ENCODE measurements around the gene OR2V1. TPM values are rescaled to one million over a fixed set of nuclear protein-coding genes. Genes with fewer than 3 reads are reported as not detected.
"Not testable (repeated sequence)": the region's sequence is repeated elsewhere in the genome, so short reads cannot be mapped to it uniquely, and the experiment has no call there.

OR2V1 gene
- total RNA-seq (2012; rRNA removed) (not detected in 2 replicates), polyA plus RNA-seq (2012; rRNA removed) (not detected in 2 replicates), Bru-seq, nascent RNA (not detected), BruChase-seq, experiment 1, labeled RNA remaining after a 6-hour chase (percentile 8 among the genes with signal in this experiment), BruChase-seq, experiment 2, labeled RNA remaining after a 2-hour chase (not detected)
- not detected in 2 replicates for polyA plus RNA-seq (2012; cell fraction: cytosol; rRNA removed)
- polyA plus RNA-seq (2012; cell fraction: nucleus; rRNA removed; ENCODE audit: low replicate concordance): not detected in 2 replicates
- long read RNA-seq: 0 reads

DNA sequence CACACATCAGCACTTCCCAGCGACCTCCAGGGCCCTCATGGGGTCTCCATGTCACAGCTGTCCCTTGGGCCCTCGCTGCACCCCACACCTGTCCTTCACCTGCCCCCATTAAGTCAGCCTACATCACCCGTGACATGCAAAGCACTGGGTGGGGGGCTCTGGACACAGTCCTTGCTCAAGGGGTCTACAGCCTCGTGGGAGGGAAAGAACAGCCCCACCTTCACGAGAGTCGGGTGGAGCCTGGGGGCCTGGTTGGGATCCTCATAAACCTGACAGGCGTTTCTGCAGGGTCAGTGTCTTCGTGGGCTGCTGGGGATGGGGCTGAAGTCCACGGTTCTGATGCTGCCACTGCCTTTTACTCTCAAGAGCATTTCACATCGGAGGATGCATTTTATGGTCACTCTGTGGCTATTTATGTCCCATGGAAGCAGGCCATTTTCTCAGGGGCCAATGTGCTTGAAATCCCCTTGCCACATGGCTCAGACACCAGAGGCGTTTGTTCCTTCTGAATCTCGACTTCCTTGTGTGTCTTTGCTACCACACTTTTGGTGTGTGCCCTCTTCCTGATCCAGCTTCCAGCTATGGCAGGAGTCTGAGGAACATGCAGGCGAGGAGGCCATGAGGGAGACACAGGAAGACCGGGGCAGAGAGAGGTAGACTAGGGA, at the start of gene OR2V1:
TSS of gene OR2V1 (minus strand) at position 338 of the 665 bp plus-strand sequence. CDS start 5,865 bp downstream, outside the sequence.
- Histone ChIP-seq H2AK9ac (replicated peaks; ENCODE audit: low read depth, low read length, poor library complexity) (no peak within 1 kb of the TSS), H3K4me1 (ENCODE audit: control insufficient read depth, insufficient read depth, low read length) (no peaks in the 10 kb centered on the region), H3K27ac (ENCODE audit: insufficient read depth, low read length) (no peak within 1 kb of the TSS), H3K9me3 (ENCODE audit: control insufficient read depth, insufficient read depth, low read length) (no peaks in the 10 kb centered on the region), H3K9ac (ENCODE audit: low read depth, low read length) (no peak within 1 kb of the TSS), H3K36me3 (ENCODE audit: control insufficient read depth, insufficient read depth, low read length) (no peaks in the 10 kb centered on the region), H4K5ac (ENCODE audit: low read depth, low read length) (no peak within 1 kb of the TSS), H3K4me2 (ENCODE audit: low read depth, low read length) (no peak within 1 kb of the TSS), H2BK120ac (ENCODE audit: low read depth, low read length) (no peak within 1 kb of the TSS), H3K9me1 (ENCODE audit: insufficient read depth, low read length) (no peaks in the 10 kb centered on the region), H3K79me1 (ENCODE audit: low read depth in 1 of 2, low read length in 2 of 2) (no peaks in the 10 kb centered on the region), H2BK15ac (ENCODE audit: low read depth, low read length) (no peak within 1 kb of the TSS), H2BK5ac (ENCODE audit: low read depth, low read length, poor library complexity, severe bottlenecking) (no peak within 1 kb of the TSS), H3K56ac (ENCODE audit: extremely low read depth, insufficient read depth, low read length) (no peak within 1 kb of the TSS), H4K20me1 (ENCODE audit: insufficient read depth, low read length) (no peaks in the 10 kb centered on the region), H2AFZ (replicated peaks; ENCODE audit: low read length, poor library complexity) (peak within 1 kb of the TSS; percentile 58), H3K14ac (replicated peaks; ENCODE audit: low read depth, low read length) (no peak within 1 kb of the TSS), H3K4ac (ENCODE audit: low read depth, low read length) (no peak within 1 kb of the TSS), H2BK20ac (ENCODE audit: low read depth, low read length) (no peak within 1 kb of the TSS), H4K91ac (ENCODE audit: insufficient read depth, low read depth, low read length) (no peak within 1 kb of the TSS), H3K27me3 (ENCODE audit: control insufficient read depth, insufficient read depth, low read length) (peaks cover 4% of the 10 kb centered on the region; the same call in 1 of the 2 replicates), H3K18ac (ENCODE audit: low read depth, low read length) (no peak within 1 kb of the TSS), H3K23ac (ENCODE audit: low read depth, low read length) (no peak within 1 kb of the TSS), H4K8ac (ENCODE audit: low read depth in 2 of 2, low read length in 2 of 2) (no peak within 1 kb of the TSS), H2AK5ac (ENCODE audit: low read depth, low read length) (no peak within 1 kb of the TSS), H3K4me3 (ENCODE audit: insufficient read depth, low read depth, low read length) (no peak within 1 kb of the TSS)
- TF ChIP-seq POLR2A (IDR thresholded peaks at IDR 0.05; ENCODE audit: low read depth, low read length) (no peak), SMC3 (IDR thresholded peaks at IDR 0.05; ENCODE audit: low read depth, low read length) (no peak), BHLHE40 (IDR thresholded peaks at IDR 0.05; ENCODE audit: low read depth, low read length) (no peak)
- TF ChIP-seq, protein P1, sequence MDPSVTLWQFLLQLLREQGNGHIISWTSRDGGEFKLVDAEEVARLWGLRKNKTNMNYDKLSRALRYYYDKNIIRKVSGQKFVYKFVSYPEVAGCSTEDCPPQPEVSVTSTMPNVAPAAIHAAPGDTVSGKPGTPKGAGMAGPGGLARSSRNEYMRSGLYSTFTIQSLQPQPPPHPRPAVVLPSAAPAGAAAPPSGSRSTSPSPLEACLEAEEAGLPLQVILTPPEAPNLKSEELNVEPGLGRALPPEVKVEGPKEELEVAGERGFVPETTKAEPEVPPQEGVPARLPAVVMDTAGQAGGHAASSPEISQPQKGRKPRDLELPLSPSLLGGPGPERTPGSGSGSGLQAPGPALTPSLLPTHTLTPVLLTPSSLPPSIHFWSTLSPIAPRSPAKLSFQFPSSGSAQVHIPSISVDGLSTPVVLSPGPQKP (IDR thresholded peaks at IDR 0.05; ENCODE audit: borderline replicate concordance, low read depth, low read length): no peak
- ChIA-PET POLR2A (ENCODE audit: unreplicated experiment) (no interaction called here), CTCF (no interaction called here)
- 60% methylated on average over 2 of the region's 14 CpGs; no CpG with 5 or more reads in 1 of the 2 experiments for WGBS, 2 experiments (ENCODE audit: extremely low coverage in 2 of 2, insufficient read length in 1 of 2)
- BruUV-seq (replicated peaks): no TSS peak
- no peak for DNase-seq
- dilution Hi-C loops (cut with HindIII; ENCODE audit: low sequenced_read_pairs, unreplicated experiment): no loop called here
- intact Hi-C loops (cut with micrococcal nuclease): no loop called here
- no peak for ATAC-seq (ENCODE audit: low read depth)
- in situ Hi-C loops (cut with MboI; ENCODE audit: low sequenced_read_pairs): no loop called here

DNA sequence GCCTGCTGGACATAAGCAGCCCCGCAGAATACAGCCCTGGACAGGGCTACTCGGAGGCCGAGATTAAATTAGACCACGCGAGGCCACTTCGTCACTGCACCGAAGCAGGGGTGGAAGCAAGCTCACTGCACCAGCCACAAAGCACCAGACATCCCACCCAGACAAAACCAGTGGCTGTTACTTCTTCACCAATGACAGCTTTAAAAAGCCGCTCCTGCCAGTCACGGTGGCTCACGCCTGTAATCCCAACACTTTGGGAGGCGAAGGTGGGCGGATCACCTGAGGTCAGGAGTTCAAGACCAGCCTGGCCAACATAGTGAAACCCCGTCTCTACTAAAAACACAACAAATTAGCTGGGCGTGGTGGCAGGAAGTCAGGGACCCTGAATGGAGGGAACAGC, 46.6 kb upstream of the OR2V1 start:
- ATAC-seq (ENCODE audit: low read depth); H4K91ac ChIP-seq (ENCODE audit: insufficient read depth, low read depth, low read length); H3K9me1 ChIP-seq (ENCODE audit: insufficient read depth, low read length); H2BK15ac ChIP-seq (ENCODE audit: low read depth, low read length); H3K9ac ChIP-seq (ENCODE audit: low read depth, low read length); H2AFZ ChIP-seq (replicated peaks; ENCODE audit: low read length, poor library complexity); H3K4me2 ChIP-seq (ENCODE audit: low read depth, low read length); H2BK120ac ChIP-seq (ENCODE audit: low read depth, low read length); H2BK5ac ChIP-seq (ENCODE audit: low read depth, low read length, poor library complexity, severe bottlenecking); DNase-seq; H3K4me3 ChIP-seq (ENCODE audit: insufficient read depth, low read depth, low read length); H3K27ac ChIP-seq (ENCODE audit: insufficient read depth, low read length); H3K79me1 ChIP-seq (ENCODE audit: low read depth in 1 of 2, low read length in 2 of 2); dilution Hi-C loops (cut with HindIII; ENCODE audit: low sequenced_read_pairs, unreplicated experiment); H3K9me3 ChIP-seq (ENCODE audit: control insufficient read depth, insufficient read depth, low read length); H4K8ac ChIP-seq (ENCODE audit: low read depth in 2 of 2, low read length in 2 of 2); H3K18ac ChIP-seq (ENCODE audit: low read depth, low read length); BruUV-seq (replicated peaks); H3K27me3 ChIP-seq (ENCODE audit: control insufficient read depth, insufficient read depth, low read length); POLR2A ChIA-PET (ENCODE audit: unreplicated experiment); H4K5ac ChIP-seq (ENCODE audit: low read depth, low read length); H3K4me1 ChIP-seq (ENCODE audit: control insufficient read depth, insufficient read depth, low read length); H3K56ac ChIP-seq (ENCODE audit: extremely low read depth, insufficient read depth, low read length); H3K36me3 ChIP-seq (ENCODE audit: control insufficient read depth, insufficient read depth, low read length); H3K4ac ChIP-seq (ENCODE audit: low read depth, low read length); H2AK5ac ChIP-seq (ENCODE audit: low read depth, low read length); H2BK20ac ChIP-seq (ENCODE audit: low read depth, low read length); CTCF ChIA-PET; H2AK9ac ChIP-seq (replicated peaks; ENCODE audit: low read depth, low read length, poor library complexity); H3K14ac ChIP-seq (replicated peaks; ENCODE audit: low read depth, low read length); intact Hi-C loops (cut with micrococcal nuclease); in situ Hi-C loops (cut with MboI; ENCODE audit: low sequenced_read_pairs); H3K23ac ChIP-seq (ENCODE audit: low read depth, low read length); H4K20me1 ChIP-seq (ENCODE audit: insufficient read depth, low read length): not testable (repeated sequence)
- 87% methylated on average over 7 of the region's 14 CpGs; no CpG with 5 or more reads in 1 of the 2 experiments for WGBS, 2 experiments (ENCODE audit: extremely low coverage in 2 of 2, insufficient read length in 1 of 2)
